Stomach (tissue), 9 donors: ENCODE measurements around the gene CDC42EP5. TPM values are rescaled to one million over a fixed set of nuclear protein-coding genes. Genes with fewer than 3 reads are reported as not detected.
A peak's percentile ranks its signal among the peaks of the same experiment; 100 is the strongest.

Experiments used
- DNase-seq, 2 donors: peaks; one replicate each; pipeline versions ENCODE4 v3.0.0 to v3.0.0-alpha.2; 2013 to 2019
- H3K27ac ChIP-seq, 5 donors: fragments of 200-600 bp in 4 of 5; sonication (generic) in 4 of 5; one replicate each; pipeline ENCODE4 v1.5.1; 2013 to 2019; ENCODE audit warnings: mild to moderate bottlenecking in 1 of 5, moderate library complexity in 1 of 5
- H3K27me3 ChIP-seq, 3 donors: fragments of 200-600 bp; sonication (generic); one replicate each; pipeline ENCODE4 v1.5.1; 2017 to 2019; ENCODE audit warnings: mixed run types in 1 of 3
- H3K36me3 ChIP-seq, 4 donors: fragments of 200-600 bp; sonication (generic); 1 replicate in 3 of 4; 2 replicates in 1 of 4; pipeline ENCODE4 v1.5.1; 2016 to 2019
- H3K4me1 ChIP-seq, 4 donors: fragments of 200-600 bp; sonication (generic); one replicate each; pipeline ENCODE4 v1.5.1; 2016 to 2019
- H3K4me3 ChIP-seq, 4 donors: fragments of 200-600 bp; sonication (generic) in 3 of 4; one replicate each; pipeline ENCODE4 v1.5.1; 2016 to 2019; ENCODE audit warnings: mild to moderate bottlenecking in 1 of 4
- H3K9me3 ChIP-seq, 4 donors: fragments of 200-600 bp; sonication (generic); one replicate each; pipeline ENCODE4 v1.5.1; 2016 to 2019
- EP300 ChIP-seq: sonication (generic); formaldehyde crosslinking; IDR thresholded peaks from one replicate; pipeline ENCODE4 v1.6.1; 2017; ENCODE audit warnings: antibody characterized with exemption
- POLR2A ChIP-seq, 4 donors: fragments of 450-650 bp; IDR thresholded peaks; one replicate each; pipeline ENCODE4 v1.6.1; 2016; ENCODE audit warnings: antibody characterized with exemption in 4 of 4, control low read depth in 2 of 4, mild to moderate bottlenecking in 1 of 4, moderate library complexity in 1 of 4
- POLR2AphosphoS5 ChIP-seq, 3 donors: sonication (generic); formaldehyde crosslinking; IDR thresholded peaks; one replicate each; pipeline ENCODE4 v1.6.1; 2016; ENCODE audit warnings: antibody characterized with exemption in 3 of 3
- WGBS, 5 donors: extraction: QIAGEN DNeasy Blood & Tissue Kit in 3 of 5; methylation state at CpG; one replicate each; pipeline versions ENCODE4 v1.1.5 to v1.1.7; 2013 to 2018; 5-methylcytosine and 5-hydroxymethylcytosine counted together
- intact Hi-C: fragments of 100-400 bp; cut with DNase I; formaldehyde crosslinking; loops from one replicate; pipeline ENCODE4 v1.15.1; 2023; ENCODE audit warnings: low total_unique reads
- polyA plus RNA-seq, 3 donors: library from polyadenylated mRNA; stranded (reverse); fragments of 200-250 nt; gene quantifications; one replicate each; pipeline ENCODE4 v1.2.3, GENCODE V29; 2013
- total RNA-seq, 5 donors: library from RNA; depleted of rRNA; stranded (reverse); fragments of >200 nt; gene quantifications; one replicate each; pipeline versions ENCODE4 v1.1.0 to v1.2.3, GENCODE V29; 2014 to 2016
- TF ChIP-seq, protein P1 (sequence below), 7 experiments: fragments of 450-650 bp in 4 of 7; fragments of 200-600 bp in 3 of 7; sonication (generic) in 3 of 7; IDR thresholded peaks; one replicate each; pipeline ENCODE4 v1.5.1; 2016 to 2019; ENCODE audit warnings: antibody characterized with exemption in 7 of 7, control low read depth in 2 of 7, mild to moderate bottlenecking in 1 of 7
- donor health status: healthy with polysubstance abuse.
- donor health status: Bipolar disorder and iron deficiency.
- donor health status: healthy.

The CDC42EP5 gene
- total and polyA plus RNA-seq, 8 donors: 0.89 to 699 (median 29.7) TPM; not detected in 1

DNA sequence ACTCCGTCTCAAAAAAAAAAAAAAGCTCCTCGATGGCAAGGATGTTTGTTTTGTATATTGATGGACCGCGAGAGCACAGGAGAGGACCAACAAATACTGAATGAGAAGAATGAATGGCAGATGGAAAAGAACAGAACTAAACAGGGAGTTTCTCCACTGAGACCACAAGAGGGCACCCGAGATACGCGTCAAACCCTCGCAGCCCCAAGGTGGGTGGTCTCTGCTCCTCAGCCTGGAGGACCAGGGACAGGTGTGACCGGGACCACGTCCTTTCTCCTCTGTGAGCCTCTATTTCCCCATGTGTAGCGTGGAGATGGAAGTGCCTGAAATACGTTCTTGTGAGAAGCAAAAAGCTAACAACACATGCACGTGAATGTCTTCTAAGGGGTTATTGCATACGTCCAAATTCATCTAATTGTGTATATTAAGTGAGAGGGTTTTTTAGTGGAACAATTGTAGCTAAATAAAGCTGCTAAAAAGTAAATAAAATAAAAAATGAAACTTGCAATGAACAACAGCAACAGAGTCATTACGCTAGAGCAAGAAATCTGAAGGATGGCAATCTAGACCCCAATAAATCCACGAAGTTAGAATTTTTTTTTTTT is 8.3 kb upstream of the CDC42EP5 start:
- Histone ChIP-seq H3K4me1 (peaks cover 0 to 15% (median 4%) of the 10 kb centered on the region in 4 donors), H3K36me3 (no peaks in the 10 kb centered on the region), H3K9me3 (no peaks in the 10 kb centered on the region), H3K27ac (no peak overlapping the region), H3K4me3 (no peak overlapping the region), H3K27me3 (peaks cover 0 to 68% (median 8%) of the 10 kb centered on the region in 3 donors)
- intact Hi-C loops: loop anchor here (10.0 kb wide), 1 partner anchor 193 kb away; no protein-coding TSS in a partner anchor
- peak in 1 of 2 donors; percentile 80 for DNase-seq
- 9 to 11% (median 11%) methylated on average over 16 of the region's 16 CpGs for WGBS, 5 donors
- TF ChIP-seq, protein P1, sequence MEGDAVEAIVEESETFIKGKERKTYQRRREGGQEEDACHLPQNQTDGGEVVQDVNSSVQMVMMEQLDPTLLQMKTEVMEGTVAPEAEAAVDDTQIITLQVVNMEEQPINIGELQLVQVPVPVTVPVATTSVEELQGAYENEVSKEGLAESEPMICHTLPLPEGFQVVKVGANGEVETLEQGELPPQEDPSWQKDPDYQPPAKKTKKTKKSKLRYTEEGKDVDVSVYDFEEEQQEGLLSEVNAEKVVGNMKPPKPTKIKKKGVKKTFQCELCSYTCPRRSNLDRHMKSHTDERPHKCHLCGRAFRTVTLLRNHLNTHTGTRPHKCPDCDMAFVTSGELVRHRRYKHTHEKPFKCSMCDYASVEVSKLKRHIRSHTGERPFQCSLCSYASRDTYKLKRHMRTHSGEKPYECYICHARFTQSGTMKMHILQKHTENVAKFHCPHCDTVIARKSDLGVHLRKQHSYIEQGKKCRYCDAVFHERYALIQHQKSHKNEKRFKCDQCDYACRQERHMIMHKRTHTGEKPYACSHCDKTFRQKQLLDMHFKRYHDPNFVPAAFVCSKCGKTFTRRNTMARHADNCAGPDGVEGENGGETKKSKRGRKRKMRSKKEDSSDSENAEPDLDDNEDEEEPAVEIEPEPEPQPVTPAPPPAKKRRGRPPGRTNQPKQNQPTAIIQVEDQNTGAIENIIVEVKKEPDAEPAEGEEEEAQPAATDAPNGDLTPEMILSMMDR (IDR thresholded peaks at IDR 0.05): peak in 4 of 7 experiments; percentile 29 to 50 (median 32)
- no peak for TF ChIP-seq EP300
- TF ChIP-seq POLR2AphosphoS5 (IDR thresholded peaks at IDR 0.05): no peak
- TF ChIP-seq POLR2A (IDR thresholded peaks at IDR 0.05): no peak

DNA sequence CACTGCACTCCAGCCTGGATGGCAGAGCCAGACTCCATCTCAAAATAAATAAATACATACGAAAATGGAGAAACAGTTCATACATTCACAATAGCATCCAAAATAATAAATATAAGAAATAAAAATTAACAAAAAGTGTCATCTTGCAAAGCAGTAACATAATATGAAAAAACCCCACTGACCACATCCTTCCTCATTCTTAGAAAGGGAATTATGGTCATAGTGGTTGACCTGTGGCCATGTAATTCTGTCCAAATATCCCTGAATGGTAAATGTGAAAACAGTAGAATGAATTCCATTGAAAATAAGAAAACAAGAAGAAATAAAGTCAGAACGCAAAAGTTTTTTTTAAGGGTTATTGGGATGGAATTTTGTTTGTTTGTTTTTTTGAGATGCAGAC is 7.0 kb upstream of the CDC42EP5 start:
- intact Hi-C loops: loop anchor here (10.0 kb wide), 1 partner anchor 195 kb away; no protein-coding TSS in a partner anchor
- TF ChIP-seq, protein P1 (IDR thresholded peaks at IDR 0.05): no peak
- no peak for TF ChIP-seq POLR2A (IDR thresholded peaks at IDR 0.05)
- TF ChIP-seq POLR2AphosphoS5 (IDR thresholded peaks at IDR 0.05): no peak
- WGBS, 5 donors: 68 to 80% (median 71%) methylated on average over 2 of the region's 2 CpGs
- no peaks in the 10 kb centered on the region for H3K9me3 ChIP-seq
- no peak for DNase-seq
- H3K4me3 ChIP-seq: no peak overlapping the region
- no peaks in the 10 kb centered on the region for H3K36me3 ChIP-seq
- no peak overlapping the region for H3K27ac ChIP-seq
- peaks cover 0 to 69% (median 8%) of the 10 kb centered on the region in 3 donors for H3K27me3 ChIP-seq
- peaks cover 0 to 15% (median 4%) of the 10 kb centered on the region in 4 donors for H3K4me1 ChIP-seq

DNA sequence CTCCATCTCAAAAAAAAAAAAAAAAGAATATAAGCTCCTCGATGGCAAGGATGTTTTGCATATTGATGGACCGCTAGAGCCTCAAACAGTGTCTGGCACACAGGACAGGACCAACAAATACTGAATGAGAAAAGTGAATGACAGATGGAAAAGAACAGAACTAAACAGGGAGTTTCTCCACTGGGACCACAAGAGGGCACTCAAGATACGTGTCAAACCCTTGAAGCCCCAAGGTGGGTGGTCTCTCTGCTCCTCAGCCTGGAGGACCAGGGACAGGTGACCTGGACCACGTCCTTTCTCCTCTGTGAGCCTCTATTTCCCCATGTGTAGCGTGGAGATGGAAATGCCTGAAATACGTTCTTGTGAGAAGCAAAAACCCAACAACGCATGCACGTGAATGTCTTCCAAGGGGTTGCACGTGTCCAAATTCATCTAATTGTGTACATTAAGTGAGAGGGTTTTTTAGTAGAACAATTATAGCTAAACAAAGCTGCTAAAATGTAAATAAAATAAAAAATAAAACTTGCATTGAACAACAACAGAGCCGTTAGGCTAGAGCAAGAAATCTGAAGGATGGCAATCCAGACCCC is 5.7 kb upstream of the CDC42EP5 start:
- H3K27me3 ChIP-seq: peaks cover 0 to 67% (median 0%) of the 10 kb centered on the region in 3 donors
- no peak overlapping the region for H3K27ac ChIP-seq
- 15 to 16% (median 16%) methylated on average over 10 of the region's 10 CpGs for WGBS, 5 donors
- TF ChIP-seq POLR2AphosphoS5 (IDR thresholded peaks at IDR 0.05) (no peak), EP300 (no peak), POLR2A (IDR thresholded peaks at IDR 0.05) (no peak)
- TF ChIP-seq, protein P1 (IDR thresholded peaks at IDR 0.05): peak in 3 of 7 experiments; percentile 39 to 43 (median 43)
- H3K36me3 ChIP-seq: no peaks in the 10 kb centered on the region
- DNase-seq: peak in 1 of 2 donors; percentile 81
- no peaks in the 10 kb centered on the region for H3K9me3 ChIP-seq
- intact Hi-C loops: no loop called here
- H3K4me1 ChIP-seq: peaks cover 0 to 17% (median 6%) of the 10 kb centered on the region in 4 donors
- no peak overlapping the region for H3K4me3 ChIP-seq

DNA sequence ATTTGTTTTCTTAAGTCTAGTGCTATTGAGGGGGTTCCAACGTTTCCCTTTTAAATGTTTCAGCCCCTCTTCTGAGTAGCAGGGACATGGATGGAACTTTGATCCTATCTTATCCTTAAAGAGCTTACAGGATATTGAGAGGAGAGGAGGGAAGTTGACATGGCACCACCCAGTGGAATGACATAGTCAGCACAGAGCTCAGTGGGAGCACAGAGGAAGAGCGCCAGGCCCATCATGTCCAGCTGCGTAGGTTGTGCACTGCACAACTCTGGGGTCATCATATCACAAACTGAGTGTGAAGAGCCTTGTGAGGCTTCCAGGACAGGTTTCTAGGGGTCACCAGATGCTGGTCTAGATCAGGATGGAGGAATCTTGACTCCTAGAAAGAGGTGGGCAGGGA is 4.6 kb upstream of the CDC42EP5 start:
- no peaks in the 10 kb centered on the region for H3K9me3 ChIP-seq
- H3K27ac ChIP-seq: no peak overlapping the region
- H3K4me1 ChIP-seq: peaks cover 4 to 27% (median 16%) of the 10 kb centered on the region in 4 donors
- intact Hi-C loops: no loop called here
- no peak overlapping the region for H3K4me3 ChIP-seq
- TF ChIP-seq POLR2AphosphoS5 (IDR thresholded peaks at IDR 0.05) (no peak), EP300 (no peak), POLR2A (IDR thresholded peaks at IDR 0.05) (no peak)
- TF ChIP-seq, protein P1 (IDR thresholded peaks at IDR 0.05): no peak
- WGBS, 5 donors: 61 to 75% (median 69%) methylated on average over 3 of the region's 3 CpGs
- no peaks in the 10 kb centered on the region for H3K36me3 ChIP-seq
- no peak for DNase-seq
- H3K27me3 ChIP-seq: peaks cover 0 to 78% (median 0%) of the 10 kb centered on the region in 3 donors
